ENCODE results near the gene LRRC4.

LRRC4 gene

GRCh38 chr7:128031901-128032604, 816 bp upstream of the LRRC4 start:
- DNase-seq (ENCODE audit: low spot score) = peak; percentile 47

- DNase-seq (ENCODE audit: low spot score) = no peak
These were observed 979 bp downstream of the LRRC4 start for GRCh38 chr7:128030263-128030653.

DNA sequence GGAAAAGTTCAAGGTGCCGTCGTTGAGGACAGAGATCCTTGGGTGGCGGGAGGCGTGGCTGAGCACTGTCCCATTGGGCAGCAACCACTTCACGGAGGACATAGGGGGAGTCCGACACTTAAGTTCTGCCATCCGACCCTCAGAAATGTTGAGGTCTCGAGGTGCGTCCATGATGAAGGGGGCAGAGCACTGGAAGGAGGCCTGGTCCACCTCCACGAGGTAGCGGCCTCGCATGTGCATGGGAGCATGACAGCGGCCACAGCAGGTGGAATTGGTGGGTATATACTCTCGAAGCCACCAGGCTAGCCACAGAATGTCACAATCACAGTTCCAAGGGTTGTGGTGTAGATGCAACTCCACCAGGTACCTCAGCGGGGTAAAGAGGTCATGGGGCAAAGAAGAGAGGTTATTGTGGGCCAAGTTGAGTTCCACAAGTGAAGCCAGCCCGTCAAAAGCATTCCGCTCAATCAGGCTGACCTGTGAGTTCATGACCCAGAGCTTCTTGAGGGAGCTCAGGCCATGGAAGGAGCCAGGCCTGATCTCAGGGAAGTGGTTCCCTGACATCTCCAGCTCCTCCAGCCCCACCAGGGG, 1.7 kb downstream of the LRRC4 start:
- no peak for DNase-seq (ENCODE audit: low spot score)

DNA sequence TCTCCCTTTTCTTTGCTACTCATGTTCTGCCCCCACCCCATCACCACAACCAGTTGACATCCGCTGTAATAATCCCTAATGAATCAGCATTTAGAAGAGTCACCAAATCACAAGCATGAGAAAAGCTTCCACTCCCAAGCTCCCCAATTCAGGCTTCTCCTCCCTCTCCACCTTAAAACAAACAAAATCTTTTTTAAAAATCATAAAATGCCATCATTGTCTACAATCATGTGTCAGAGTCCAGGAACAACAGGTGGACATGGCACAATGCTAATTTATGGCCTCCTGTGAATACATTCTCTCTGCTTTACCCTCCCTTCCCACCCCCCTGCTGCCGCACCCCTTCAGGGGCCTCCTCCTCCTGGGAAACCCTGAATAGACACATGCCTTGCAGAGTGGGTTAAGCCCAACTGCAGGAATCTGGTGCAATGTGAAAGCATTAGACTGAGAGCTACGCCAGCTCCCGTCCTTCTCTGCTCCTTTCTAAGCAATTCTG, 3.7 kb downstream of the LRRC4 start:
- no peak for DNase-seq (ENCODE audit: low spot score)

DNA sequence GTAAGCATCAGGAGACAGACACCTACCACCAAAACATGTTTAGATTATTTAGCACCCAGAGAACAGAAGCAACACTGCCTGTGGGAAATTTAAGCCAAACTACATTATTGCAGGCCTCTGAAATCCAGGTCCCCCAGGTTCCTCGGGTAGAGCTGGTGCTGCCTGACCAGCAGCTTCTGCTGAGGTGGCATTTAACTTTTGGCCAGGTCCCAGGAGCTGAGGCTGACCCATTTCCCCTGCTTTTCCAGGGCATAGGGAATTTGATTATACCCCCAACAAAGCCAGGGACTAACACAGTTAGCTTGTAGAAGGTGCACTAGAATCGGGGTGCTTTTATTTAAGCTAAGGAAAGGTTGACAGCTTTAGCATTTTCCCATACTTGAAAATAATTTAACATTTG, 4.7 kb downstream of the LRRC4 start:
- no peak for DNase-seq (ENCODE audit: low spot score)

GRCh38 chr7:128025819-128026218, 5.4 kb downstream of the LRRC4 start:
- no peak for DNase-seq (ENCODE audit: low spot score)

DNA sequence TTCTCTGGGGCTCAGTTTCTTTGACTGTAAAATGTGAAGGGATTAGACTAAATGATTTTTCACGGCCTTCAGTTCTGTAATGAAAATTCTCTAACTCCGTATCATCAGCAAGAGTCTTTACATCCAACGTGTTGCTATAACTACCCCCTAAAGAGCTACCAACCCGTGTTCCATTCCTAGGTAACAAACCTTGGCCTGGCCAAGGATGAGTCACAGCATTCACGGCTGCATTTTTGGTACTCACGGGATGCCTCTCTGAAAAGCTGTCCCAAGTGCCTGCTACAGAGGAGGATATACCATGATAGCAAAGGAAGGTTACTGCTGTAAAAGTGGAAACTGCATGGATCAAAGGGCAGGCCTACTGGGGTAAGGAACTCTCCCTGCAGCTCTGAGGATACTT, 5.9 kb downstream of the LRRC4 start:
- no peak for DNase-seq (ENCODE audit: low spot score)

DNA sequence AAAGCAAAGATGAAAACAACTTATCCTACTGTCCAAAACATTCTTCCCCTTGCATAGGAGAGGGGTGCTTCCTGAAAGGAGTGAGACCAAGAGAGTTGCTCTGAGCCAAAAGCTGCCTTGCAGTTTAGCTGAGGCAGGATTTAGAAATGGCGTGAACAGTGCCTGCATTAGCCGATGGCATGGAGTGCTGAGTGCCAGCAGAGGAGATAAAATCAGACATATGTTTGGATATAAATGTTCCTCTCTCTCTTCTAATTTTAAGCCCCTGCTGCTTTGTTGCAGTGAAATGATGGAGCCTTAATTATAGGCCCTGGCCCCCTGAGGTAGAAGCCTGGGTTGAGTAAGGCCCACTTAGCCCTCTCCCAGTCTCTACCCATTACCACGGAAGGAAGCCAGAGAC, 7.1 kb downstream of the LRRC4 start:
- DNase-seq (ENCODE audit: low spot score) = no peak

GRCh38 chr7:128022631-128023532, 8.4 kb downstream of the LRRC4 start:
- no peak for DNase-seq (ENCODE audit: low spot score)

- no peak for DNase-seq (ENCODE audit: low spot score)
These were observed 9.9 kb downstream of the LRRC4 start for GRCh38 chr7:128021366-128021765.

DNA sequence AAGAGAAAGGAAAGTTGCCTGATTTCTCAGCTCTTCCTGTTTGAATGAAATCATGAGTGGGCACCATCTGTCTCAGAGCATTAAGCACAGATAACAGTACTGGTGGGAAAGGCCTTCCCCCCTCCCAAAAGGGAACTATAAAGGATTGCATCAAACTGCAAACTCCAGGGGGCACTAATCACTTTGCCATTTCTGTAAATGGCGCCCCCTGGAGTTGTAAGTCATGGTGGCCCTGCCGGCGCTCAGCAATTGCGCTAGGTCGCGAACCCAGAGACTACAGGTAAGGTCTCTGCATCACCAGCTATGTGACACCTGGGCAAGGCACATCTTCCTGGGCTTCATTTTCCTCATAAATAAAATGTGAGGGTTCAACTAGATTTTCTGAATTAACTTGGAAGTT, 11.1 kb downstream of the LRRC4 start:
- DNase-seq (ENCODE audit: low spot score) = peak; percentile 4

DNA sequence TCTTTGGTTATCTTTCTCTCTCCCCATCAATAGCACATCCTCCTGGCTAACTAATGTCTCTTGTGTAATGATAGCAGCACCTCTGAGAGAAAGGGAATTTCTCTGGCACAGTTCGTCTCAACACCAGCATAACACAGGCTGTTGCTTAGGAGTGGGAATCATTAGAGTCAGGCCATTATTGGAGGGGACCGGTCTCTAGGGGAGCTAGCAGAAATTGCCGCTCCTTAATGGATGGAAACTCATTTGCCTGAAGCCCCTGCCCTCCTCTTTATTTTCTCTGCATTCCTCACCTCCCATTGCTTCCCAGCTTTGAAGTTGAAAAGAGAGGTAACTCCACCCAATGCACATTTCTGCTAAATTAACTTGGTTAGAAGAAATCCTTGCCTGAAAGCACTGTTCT, 11.9 kb downstream of the LRRC4 start:
- DNase-seq (ENCODE audit: low spot score) = no peak

- no peak for DNase-seq (ENCODE audit: low spot score)
These were observed 13.1 kb downstream of the LRRC4 start for GRCh38 chr7:128017862-128018845.

GRCh38 chr7:128017460-128017859, 13.8 kb downstream of the LRRC4 start:
- DNase-seq (ENCODE audit: low spot score) = no peak

DNA sequence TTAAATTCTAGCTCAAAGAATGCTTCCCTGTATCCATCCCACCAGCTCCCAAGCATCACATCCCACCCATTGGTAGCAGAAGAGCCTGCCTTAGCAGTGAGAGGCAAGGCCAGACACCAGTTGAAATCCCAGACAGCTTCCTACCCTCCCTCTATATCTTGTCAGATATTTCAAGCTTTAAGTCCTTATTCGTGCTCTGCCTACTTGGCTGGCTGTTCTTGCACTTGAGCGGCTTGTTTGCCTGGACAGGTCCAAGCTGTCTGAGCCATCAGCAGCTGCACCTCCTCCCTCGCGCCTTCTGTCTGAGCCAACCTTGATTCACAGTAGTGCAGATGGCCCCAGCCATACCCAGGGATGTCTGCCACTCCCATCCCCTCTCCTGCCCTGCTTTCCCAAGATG, 16.4 kb downstream of the LRRC4 start:
- no peak for DNase-seq (ENCODE audit: low spot score)

DNA sequence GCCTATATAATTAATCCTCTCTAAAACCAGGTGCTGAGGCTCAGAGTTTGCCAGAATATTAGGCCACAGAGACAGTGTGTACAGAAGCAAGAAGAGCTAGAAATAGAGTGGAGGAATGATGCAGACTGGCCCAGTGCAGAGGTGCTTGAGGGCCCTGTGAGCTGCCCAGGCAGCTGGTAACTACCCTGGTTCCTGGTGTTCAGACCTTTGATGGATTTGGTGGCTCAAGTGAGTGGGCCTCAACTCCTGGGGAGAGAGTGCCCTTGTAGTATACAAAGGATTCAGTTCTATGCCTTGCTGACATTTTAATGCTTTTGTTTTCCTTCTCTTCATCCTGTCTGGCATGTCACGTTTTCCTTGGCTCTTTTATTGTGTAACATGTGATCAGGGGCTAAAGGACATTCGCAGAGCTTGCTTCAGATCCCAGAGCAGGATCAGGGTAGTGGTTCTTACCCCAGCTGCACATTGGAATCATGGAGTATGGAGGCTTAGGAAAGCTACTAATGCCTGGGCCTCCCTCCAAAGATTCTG, 20.0 kb downstream of the LRRC4 start:
- no peak for DNase-seq (ENCODE audit: low spot score)

DNA sequence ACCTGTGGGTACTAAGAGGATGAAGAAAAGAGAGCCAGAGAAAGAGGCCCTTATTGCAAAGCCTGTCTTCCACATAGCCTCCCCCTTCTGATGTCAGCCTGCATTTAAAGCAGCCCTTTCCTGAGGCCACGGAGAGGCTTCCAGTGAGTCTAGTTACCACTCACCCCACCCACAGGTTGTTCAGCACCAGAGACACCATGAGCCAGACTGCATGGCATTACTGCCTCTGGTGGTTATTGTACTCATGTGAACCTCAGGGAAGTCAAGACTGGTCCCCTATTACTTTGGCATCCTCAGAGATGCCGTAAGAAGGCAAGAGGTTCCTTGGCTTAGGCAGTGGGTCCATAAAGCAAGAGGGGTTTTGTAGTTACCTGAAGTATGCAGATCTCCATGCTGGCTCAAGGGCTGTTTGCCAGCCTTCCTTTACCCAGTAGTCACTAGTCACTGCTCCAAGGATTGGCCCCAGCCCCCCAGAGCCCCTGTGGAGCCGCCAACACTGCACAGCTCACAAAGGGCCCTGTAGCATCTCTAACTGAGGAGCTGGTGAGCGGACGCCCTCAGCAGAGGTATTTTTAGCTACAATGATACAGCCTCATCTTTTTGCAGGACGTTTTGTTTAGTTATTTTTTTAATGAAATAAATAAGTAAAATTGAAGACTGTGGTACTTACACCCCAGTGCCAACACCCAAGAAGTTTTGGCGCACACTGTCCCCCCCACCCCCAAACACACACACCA, 20.7 kb downstream of the LRRC4 start:
- DNase-seq (ENCODE audit: low spot score) = no peak

DNA sequence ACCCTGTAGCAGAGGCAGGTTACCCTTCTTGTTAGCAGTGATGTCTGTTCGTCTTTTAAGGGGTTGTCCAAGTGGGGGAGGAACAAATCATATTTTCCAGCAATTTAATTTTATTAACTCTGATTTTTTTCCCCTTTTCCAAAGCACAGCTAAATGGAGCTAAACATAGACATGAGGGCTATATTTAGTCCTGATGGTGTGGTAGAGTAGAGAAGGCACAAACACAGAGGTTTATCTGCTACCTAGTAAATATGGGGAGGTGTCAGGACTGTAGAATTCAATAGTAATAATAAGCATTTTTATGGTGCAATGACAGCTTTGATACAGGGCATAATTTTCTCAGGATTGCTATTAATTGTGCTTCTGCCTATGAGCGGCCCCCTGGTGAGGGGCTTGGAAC, 22.5 kb downstream of the LRRC4 start:
- no peak for DNase-seq (ENCODE audit: low spot score)

GRCh38 chr7:128008141-128008540, 23.1 kb downstream of the LRRC4 start:
- DNase-seq (ENCODE audit: low spot score) = no peak

DNA sequence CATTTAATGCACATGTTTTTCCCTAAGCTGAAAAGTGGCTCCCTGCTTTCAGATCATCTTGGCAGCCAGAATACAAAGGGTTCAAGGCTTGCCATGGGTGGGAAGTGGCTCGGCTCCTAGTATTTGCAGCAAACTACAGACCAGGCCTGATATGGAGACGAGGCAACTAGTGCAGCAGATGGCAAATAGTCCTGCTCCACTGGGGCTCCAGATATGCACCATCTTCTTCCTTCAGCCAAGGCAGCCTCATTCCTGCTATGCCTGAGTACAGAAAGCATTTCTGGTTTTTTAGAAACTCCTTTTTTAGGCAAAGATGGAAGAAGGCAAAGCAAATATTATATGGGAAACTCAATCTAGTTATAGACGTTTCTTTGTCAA, 23.9 kb downstream of the LRRC4 start:
- DNase-seq (ENCODE audit: low spot score) = no peak
